Mucosa of descending colon (tissue), 3 donors: ENCODE results near the gene KSR2. TPM values are rescaled to one million over a fixed set of nuclear protein-coding genes. Genes with fewer than 3 reads are reported as not detected.

Experiments
- ATAC-seq: fragments of 200-7000 bp; cut with Tn5 transposase; one replicate; pipeline ENCODE4 v1.9.1; 2020; ENCODE audit warnings: mild to moderate bottlenecking, moderate library complexity
- DNase-seq, 3 donors: peaks; one replicate each; pipeline ENCODE4 v3.0.0-alpha.2; 2020
- H3K36me3 ChIP-seq: fragments of 200-600 bp; one replicate; pipeline ENCODE4 v1.8.0; 2021; ENCODE audit warnings: low read depth, mild to moderate bottlenecking
- H3K4me1 ChIP-seq: fragments of 200-600 bp; one replicate; pipeline ENCODE4 v1.8.0; 2021; ENCODE audit warnings: low read depth, mild to moderate bottlenecking
- H3K4me3 ChIP-seq: fragments of 200-600 bp; one replicate; pipeline ENCODE4 v1.8.0; 2021; ENCODE audit warnings: mild to moderate bottlenecking
- H3K9me3 ChIP-seq: fragments of 200-600 bp; one replicate; pipeline ENCODE4 v1.8.0; 2021; ENCODE audit warnings: mild to moderate bottlenecking
- CTCF ChIP-seq: fragments of 200-600 bp; IDR thresholded peaks from one replicate; pipeline ENCODE4 v1.8.0; 2022; ENCODE audit warnings: antibody characterized with exemption, mild to moderate bottlenecking
- intact Hi-C, 2 donors: fragments of 100-400 bp; cut with DNase I in 1 of 2; cut with micrococcal nuclease in 1 of 2; formaldehyde crosslinking; loops; one replicate each; pipeline versions ENCODE4 v1.11.0 to v1.11.1; 2022; cut with DNase I, micrococcal nuclease
- total RNA-seq, 3 donors: library from RNA; stranded (reverse); fragmentation: NEBNext Ultra II Directional in 2 of 3; extraction: Animal tissue kit (Norgen Biotek cat#: 25700) in 2 of 3; gene quantifications; one replicate each; pipeline versions ENCODE4 v1.2.1 to v1.2.4, GENCODE V29; 2021 to 2023
- donor health status: DM: no; HTN: no; CAD: no; lungs with moderate emphysema.
- donor health status: DM: no; HTN: no; CAD: no.
- donor health status: DM: no; HTN: yes; CAD: no.

The KSR2 gene
- total RNA-seq, 3 donors from 2014 or later: 1.4 to 2.8 (median 2.5) TPM

GRCh38 chr12:117926391-117926899, 42.3 kb downstream of the KSR2 start:
- H3K9me3 ChIP-seq: no peaks in the 10 kb centered on the region
- intact Hi-C loops: no loop called here
- no peaks in the 10 kb centered on the region for H3K36me3 ChIP-seq
- no peak overlapping the region for H3K4me3 ChIP-seq
- DNase-seq (no peak), ATAC-seq (no peak)
- no peak for TF ChIP-seq CTCF
- no peaks in the 10 kb centered on the region for H3K4me1 ChIP-seq

- Histone ChIP-seq H3K9me3 (no peaks in the 10 kb centered on the region), H3K4me3 (no peak overlapping the region), H3K36me3 (no peaks in the 10 kb centered on the region), H3K4me1 (no peaks in the 10 kb centered on the region)
- TF ChIP-seq CTCF: no peak
- intact Hi-C loops: no loop called here
- ATAC-seq (no peak), DNase-seq (no peak)
These were observed 46.6 kb downstream of the KSR2 start for GRCh38 chr12:117921929-117922777.

GRCh38 chr12:117919479-117919878, 49.3 kb downstream of the KSR2 start:
- Histone ChIP-seq H3K36me3 (no peaks in the 10 kb centered on the region), H3K4me1 (no peaks in the 10 kb centered on the region), H3K4me3 (no peak overlapping the region), H3K9me3 (no peaks in the 10 kb centered on the region)
- intact Hi-C loops: no loop called here
- no peak for ATAC-seq
- no peak for TF ChIP-seq CTCF
- DNase-seq: no peak

GRCh38 chr12:117914686-117915085, 54.1 kb downstream of the KSR2 start:
- Histone ChIP-seq H3K9me3 (no peaks in the 10 kb centered on the region), H3K36me3 (no peaks in the 10 kb centered on the region), H3K4me1 (no peaks in the 10 kb centered on the region), H3K4me3 (no peak overlapping the region)
- intact Hi-C loops: no loop called here
- no peak for ATAC-seq
- no peak for DNase-seq
- TF ChIP-seq CTCF: no peak

- H3K4me1 ChIP-seq: no peaks in the 10 kb centered on the region
- H3K36me3 ChIP-seq: no peaks in the 10 kb centered on the region
- H3K9me3 ChIP-seq: no peaks in the 10 kb centered on the region
- DNase-seq (no peak), ATAC-seq (no peak)
- intact Hi-C loops: no loop called here
- no peak overlapping the region for H3K4me3 ChIP-seq
- no peak for TF ChIP-seq CTCF
These were observed 56.0 kb downstream of the KSR2 start for GRCh38 chr12:117912756-117913155.
